ENCODE data around the gene SHLD1. TPM values are rescaled to one million over a fixed set of nuclear protein-coding genes. Genes with fewer than 3 reads are reported as not detected.
A peak's percentile ranks its signal among the peaks of the same experiment; 100 is the strongest.
"Not testable (repeated sequence)": the region's sequence is repeated elsewhere in the genome, so short reads cannot be mapped to it uniquely, and the experiment has no call there.

SHLD1 gene
- total and polyA plus RNA-seq, 2 donors = 11.2 to 16.4 TPM

DNA sequence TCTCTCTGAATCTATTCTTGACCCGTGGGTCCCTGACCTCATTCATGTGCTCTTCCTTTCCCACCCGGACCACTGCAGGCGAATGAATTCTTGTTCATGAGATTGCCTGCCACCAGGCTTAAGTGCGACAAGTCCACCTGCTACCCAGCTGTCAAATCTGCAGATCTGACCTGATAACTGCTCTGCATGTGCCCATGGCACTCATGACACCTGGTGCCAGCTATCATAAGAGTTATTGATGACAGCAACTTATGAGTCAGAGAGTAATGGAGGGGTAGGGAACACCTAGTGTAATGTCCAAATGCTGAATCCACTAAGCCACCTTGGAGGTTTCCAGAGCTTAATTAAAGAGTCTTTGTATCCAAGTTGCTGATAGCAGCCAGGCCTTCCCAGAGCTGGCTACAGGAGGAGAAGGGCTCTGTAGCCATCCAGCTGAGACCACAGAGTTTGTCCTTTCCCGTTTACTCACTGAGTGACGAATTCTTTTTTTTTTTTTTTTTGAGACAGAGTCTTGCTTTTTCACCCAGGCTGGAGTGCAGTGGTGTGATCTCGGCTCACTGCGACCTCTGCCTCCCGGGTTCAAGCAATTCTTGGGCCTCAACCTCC lies 17.4 kb downstream of the SHLD1 start:
- no peak overlapping the region for H3K4me3 ChIP-seq (ENCODE audit: low read length in 2 of 2)
- no peak for DNase-seq (ENCODE audit: low read depth in 6 of 9, low spot score in 9 of 9)
- H3K9me3 ChIP-seq (ENCODE audit: control insufficient read depth in 2 of 2, insufficient read depth in 1 of 2, low read length in 1 of 2) = no peaks in the 10 kb centered on the region
- no peaks in the 10 kb centered on the region for H3K27me3 ChIP-seq (ENCODE audit: control insufficient read depth in 2 of 2, insufficient read depth in 1 of 2, low read length in 1 of 2)
- 97% methylated on average over 9 of the region's 9 CpGs for WGBS
- no peaks in the 10 kb centered on the region for H3K4me1 ChIP-seq (ENCODE audit: control insufficient read depth in 2 of 2, insufficient read depth in 2 of 2, low read length in 2 of 2)
- H3K36me3 ChIP-seq (ENCODE audit: control insufficient read depth in 2 of 2, insufficient read depth in 2 of 2, low read length in 1 of 2) = peaks cover 4 to 9% of the 10 kb centered on the region in 2 donors
- H3K27ac ChIP-seq (ENCODE audit: low read depth in 1 of 2, low read length in 1 of 2) = no peak overlapping the region

DNA sequence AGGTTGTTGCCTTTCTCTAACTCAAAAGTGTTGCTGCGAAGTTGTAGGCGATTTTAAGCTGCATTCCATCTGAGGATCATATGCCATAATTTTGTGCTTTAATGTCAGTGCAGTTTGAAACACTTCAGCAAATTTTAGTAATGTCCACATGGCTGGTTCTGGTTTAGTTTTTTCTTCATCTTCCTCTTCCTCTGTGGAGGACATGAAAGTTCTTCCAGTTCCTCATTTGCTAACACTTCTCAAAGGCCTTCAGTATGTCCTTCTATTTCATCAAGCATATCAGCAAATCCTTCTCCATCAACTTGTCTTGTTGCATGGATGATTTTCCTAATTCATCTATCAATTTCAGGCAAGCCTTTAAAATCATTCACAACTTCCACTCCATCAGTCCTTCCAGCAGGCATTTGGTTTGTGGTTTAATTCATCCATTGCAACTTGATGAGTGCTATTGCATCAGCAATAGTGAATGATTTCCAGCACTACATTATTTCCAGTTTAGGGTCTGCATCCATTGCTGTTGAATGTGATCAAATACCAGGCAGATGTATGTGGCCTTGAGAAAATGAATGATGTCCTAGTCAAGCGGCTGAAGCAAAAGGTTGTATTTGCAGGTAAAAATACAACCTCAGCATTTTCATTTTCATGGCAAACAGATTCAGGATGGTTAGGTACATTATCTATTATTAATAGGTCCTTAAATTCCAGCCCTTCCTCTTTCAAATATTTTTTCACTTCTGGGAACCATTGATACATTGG lies 20.2 kb downstream of the SHLD1 start:
- H3K9me3 ChIP-seq (ENCODE audit: control insufficient read depth in 2 of 2, insufficient read depth in 1 of 2, low read length in 1 of 2) = no peaks in the 10 kb centered on the region
- H3K36me3 ChIP-seq (ENCODE audit: control insufficient read depth in 2 of 2, insufficient read depth in 2 of 2, low read length in 1 of 2) = peaks cover 21 to 30% of the 10 kb centered on the region in 2 donors
- H3K27me3 ChIP-seq (ENCODE audit: control insufficient read depth in 2 of 2, insufficient read depth in 1 of 2, low read length in 1 of 2) = no peaks in the 10 kb centered on the region
- no peak overlapping the region for H3K4me3 ChIP-seq (ENCODE audit: low read length in 2 of 2)
- no peaks in the 10 kb centered on the region for H3K4me1 ChIP-seq (ENCODE audit: control insufficient read depth in 2 of 2, insufficient read depth in 2 of 2, low read length in 2 of 2)
- DNase-seq (ENCODE audit: low read depth in 6 of 9, low spot score in 9 of 9) = no peak
- peak overlapping the region in 1 of 2 donors; percentile 18 for H3K27ac ChIP-seq (ENCODE audit: low read depth in 1 of 2, low read length in 1 of 2)
- 97% methylated on average over 3 of the region's 3 CpGs for WGBS

DNA sequence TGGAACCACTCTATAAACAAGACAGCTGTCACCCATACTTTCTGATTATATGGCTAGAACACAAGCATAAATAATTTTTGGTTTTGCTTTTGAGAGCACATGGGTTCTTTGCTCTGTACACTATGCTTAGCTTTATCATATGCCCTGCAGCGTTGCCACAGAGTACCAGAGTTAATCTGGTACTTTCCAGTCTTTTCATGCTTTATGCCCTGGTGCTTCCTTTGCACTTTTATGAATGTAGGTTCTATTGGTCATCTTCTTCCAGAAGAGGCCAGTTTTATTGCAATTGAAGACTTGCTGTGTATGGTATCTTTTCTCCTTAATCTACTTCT lies 20.8 kb downstream of the SHLD1 start:
- H3K4me1 ChIP-seq (ENCODE audit: control insufficient read depth in 2 of 2, insufficient read depth in 2 of 2, low read length in 2 of 2) = no peaks in the 10 kb centered on the region
- DNase-seq (ENCODE audit: low read depth in 6 of 9, low spot score in 9 of 9) = no peak
- H3K9me3 ChIP-seq (ENCODE audit: control insufficient read depth in 2 of 2, insufficient read depth in 1 of 2, low read length in 1 of 2) = no peaks in the 10 kb centered on the region
- H3K27me3 ChIP-seq (ENCODE audit: control insufficient read depth in 2 of 2, insufficient read depth in 1 of 2, low read length in 1 of 2) = no peaks in the 10 kb centered on the region
- peaks cover 25 to 33% of the 10 kb centered on the region in 2 donors for H3K36me3 ChIP-seq (ENCODE audit: control insufficient read depth in 2 of 2, insufficient read depth in 2 of 2, low read length in 1 of 2)
- H3K27ac ChIP-seq (ENCODE audit: low read depth in 1 of 2, low read length in 1 of 2) = no peak overlapping the region
- no peak overlapping the region for H3K4me3 ChIP-seq (ENCODE audit: low read length in 2 of 2)
- WGBS = 87% methylated on average over 1 of the region's 1 CpG

DNA sequence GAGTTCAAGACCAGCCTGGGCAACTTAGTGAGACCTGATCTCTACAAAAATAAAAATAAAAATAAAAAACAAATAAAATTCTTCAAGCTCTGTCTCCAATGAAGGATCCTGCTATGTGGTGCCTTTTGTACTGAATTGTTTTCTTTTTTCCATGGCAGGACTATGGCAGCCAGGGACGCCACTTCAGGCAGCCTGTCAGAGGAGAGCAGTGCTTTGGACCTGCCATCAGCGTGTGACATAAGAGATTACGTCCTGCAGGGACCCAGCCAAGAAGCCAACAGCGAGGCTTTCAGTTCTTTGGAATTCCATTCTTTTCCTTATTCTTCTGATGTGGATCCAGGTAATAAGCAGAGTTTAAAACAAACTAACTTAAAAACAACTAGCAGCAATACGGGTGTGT lies 22.5 kb downstream of the SHLD1 start:
- no peak for DNase-seq (ENCODE audit: low read depth in 6 of 9, low spot score in 9 of 9)
- no peak overlapping the region for H3K4me3 ChIP-seq (ENCODE audit: low read length in 2 of 2)
- WGBS = 91% methylated on average over 5 of the region's 5 CpGs
- H3K36me3 ChIP-seq (ENCODE audit: control insufficient read depth in 2 of 2, insufficient read depth in 2 of 2, low read length in 1 of 2) = peaks cover 27 to 44% of the 10 kb centered on the region in 2 donors
- no peaks in the 10 kb centered on the region for H3K9me3 ChIP-seq (ENCODE audit: control insufficient read depth in 2 of 2, insufficient read depth in 1 of 2, low read length in 1 of 2)
- H3K27me3 ChIP-seq (ENCODE audit: control insufficient read depth in 2 of 2, insufficient read depth in 1 of 2, low read length in 1 of 2) = no peaks in the 10 kb centered on the region
- H3K4me1 ChIP-seq (ENCODE audit: control insufficient read depth in 2 of 2, insufficient read depth in 2 of 2, low read length in 2 of 2) = no peaks in the 10 kb centered on the region
- no peak overlapping the region for H3K27ac ChIP-seq (ENCODE audit: low read depth in 1 of 2, low read length in 1 of 2)

DNA sequence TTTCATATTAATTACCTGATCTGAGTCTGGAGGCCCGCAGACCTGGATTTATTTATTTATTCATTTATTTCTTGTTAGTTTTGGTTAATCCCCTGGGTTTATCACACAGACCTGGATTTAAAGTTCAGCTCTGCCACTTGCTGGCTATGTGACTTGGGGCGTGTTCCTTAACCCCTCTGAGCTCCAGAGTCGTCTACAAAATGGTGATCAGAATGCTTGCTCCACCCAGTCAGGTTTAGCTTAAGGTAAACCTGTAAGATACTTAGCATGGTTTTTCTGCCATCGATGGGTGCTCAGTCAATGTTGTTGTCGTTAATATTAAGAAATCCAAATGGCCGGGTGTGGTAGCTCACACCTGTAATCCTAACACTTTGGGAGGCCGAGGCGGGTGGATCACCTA lies 23.4 kb downstream of the SHLD1 start:
- Histone ChIP-seq H3K27ac (ENCODE audit: low read depth in 1 of 2, low read length in 1 of 2) (no peak overlapping the region), H3K4me1 (ENCODE audit: control insufficient read depth in 2 of 2, insufficient read depth in 2 of 2, low read length in 2 of 2) (no peaks in the 10 kb centered on the region), H3K4me3 (ENCODE audit: low read length in 2 of 2) (no peak overlapping the region), H3K27me3 (ENCODE audit: control insufficient read depth in 2 of 2, insufficient read depth in 1 of 2, low read length in 1 of 2) (no peaks in the 10 kb centered on the region), H3K9me3 (ENCODE audit: control insufficient read depth in 2 of 2, insufficient read depth in 1 of 2, low read length in 1 of 2) (no peaks in the 10 kb centered on the region), H3K36me3 (ENCODE audit: control insufficient read depth in 2 of 2, insufficient read depth in 2 of 2, low read length in 1 of 2) (peaks cover 30 to 42% of the 10 kb centered on the region in 2 donors)
- no peak for DNase-seq (ENCODE audit: low read depth in 6 of 9, low spot score in 9 of 9)
- WGBS = 98% methylated on average over 8 of the region's 8 CpGs

DNA sequence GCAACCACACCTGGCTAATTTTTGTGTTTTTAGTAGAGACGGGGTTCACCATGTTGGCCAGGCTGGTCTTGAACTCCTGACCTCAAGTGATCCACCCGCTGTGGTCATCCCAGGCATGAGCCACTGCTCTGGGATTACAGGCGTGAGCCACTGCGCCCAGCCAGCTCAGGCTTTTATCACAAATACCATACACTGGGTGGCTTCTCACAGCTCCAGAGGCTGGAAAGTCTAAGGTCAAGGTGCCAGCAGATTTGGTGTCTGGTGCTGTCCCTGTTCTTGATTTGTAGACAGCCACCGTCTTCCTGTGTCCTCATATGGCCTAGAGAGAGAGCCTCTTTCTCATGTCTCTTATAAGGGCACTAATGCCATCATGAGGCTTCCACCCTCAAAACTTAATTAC lies 25.9 kb downstream of the SHLD1 start:
- Histone ChIP-seq H3K4me3 (ENCODE audit: low read length in 2 of 2) (no peak overlapping the region), H3K27me3 (ENCODE audit: control insufficient read depth in 2 of 2, insufficient read depth in 1 of 2, low read length in 1 of 2) (no peaks in the 10 kb centered on the region), H3K9me3 (ENCODE audit: control insufficient read depth in 2 of 2, insufficient read depth in 1 of 2, low read length in 1 of 2) (no peaks in the 10 kb centered on the region), H3K4me1 (ENCODE audit: control insufficient read depth in 2 of 2, insufficient read depth in 2 of 2, low read length in 2 of 2) (no peaks in the 10 kb centered on the region), H3K27ac (ENCODE audit: low read depth in 1 of 2, low read length in 1 of 2) (no peak overlapping the region), H3K36me3 (ENCODE audit: control insufficient read depth in 2 of 2, insufficient read depth in 2 of 2, low read length in 1 of 2) (peaks cover 46 to 51% of the 10 kb centered on the region in 2 donors)
- no peak for DNase-seq (ENCODE audit: low read depth in 6 of 9, low spot score in 9 of 9)
- 98% methylated on average over 5 of the region's 5 CpGs for WGBS

DNA sequence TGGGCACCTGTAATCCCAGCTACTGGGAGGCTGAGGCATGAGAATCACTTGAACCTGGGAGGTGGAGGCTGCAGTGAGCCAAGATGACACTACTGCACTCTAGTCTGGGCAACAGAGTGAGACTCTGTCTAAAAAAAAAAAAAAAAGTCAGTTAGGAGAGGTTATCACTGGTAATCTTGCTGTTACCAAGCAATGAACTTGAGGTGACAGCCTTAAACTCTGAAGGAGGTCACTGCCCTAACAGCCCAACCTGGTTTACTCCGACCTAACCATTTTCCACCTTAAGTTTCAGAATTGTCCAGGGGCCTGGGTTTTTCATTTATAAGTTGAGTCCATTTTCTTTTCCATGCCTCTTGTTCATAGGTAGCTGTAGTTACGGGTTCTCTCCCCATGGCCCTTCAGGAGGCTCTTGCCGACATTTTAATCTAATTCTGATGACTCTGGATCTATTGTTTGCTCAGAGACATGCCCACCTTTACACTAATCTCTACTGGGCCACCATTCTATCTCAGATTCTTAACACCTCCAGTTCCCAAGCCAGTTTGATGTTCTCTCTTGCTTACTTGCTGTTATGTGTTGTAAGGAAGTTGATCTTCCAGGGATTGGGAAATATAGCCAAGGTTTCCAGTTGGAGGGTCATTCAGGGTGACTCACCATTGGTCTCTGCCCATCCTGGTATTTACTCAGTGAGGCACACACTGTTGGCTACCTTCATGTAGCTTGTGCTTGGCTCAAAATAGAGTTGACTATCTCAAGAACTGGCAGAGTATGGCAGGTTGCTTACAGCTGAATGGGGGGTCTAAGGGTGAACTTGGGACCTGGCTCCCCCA lies 29.1 kb downstream of the SHLD1 start:
- Histone ChIP-seq H3K27me3 (ENCODE audit: control insufficient read depth in 2 of 2, insufficient read depth in 1 of 2, low read length in 1 of 2) (no peaks in the 10 kb centered on the region), H3K4me1 (ENCODE audit: control insufficient read depth in 2 of 2, insufficient read depth in 2 of 2, low read length in 2 of 2) (no peaks in the 10 kb centered on the region), H3K9me3 (ENCODE audit: control insufficient read depth in 2 of 2, insufficient read depth in 1 of 2, low read length in 1 of 2) (no peaks in the 10 kb centered on the region), H3K36me3 (ENCODE audit: control insufficient read depth in 2 of 2, insufficient read depth in 2 of 2, low read length in 1 of 2) (peaks cover 42 to 55% of the 10 kb centered on the region in 2 donors), H3K27ac (ENCODE audit: low read depth in 1 of 2, low read length in 1 of 2) (no peak overlapping the region), H3K4me3 (ENCODE audit: low read length in 2 of 2) (no peak overlapping the region)
- DNase-seq (ENCODE audit: low read depth in 6 of 9, low spot score in 9 of 9) = no peak
- 96% methylated on average over 3 of the region's 3 CpGs for WGBS

DNA sequence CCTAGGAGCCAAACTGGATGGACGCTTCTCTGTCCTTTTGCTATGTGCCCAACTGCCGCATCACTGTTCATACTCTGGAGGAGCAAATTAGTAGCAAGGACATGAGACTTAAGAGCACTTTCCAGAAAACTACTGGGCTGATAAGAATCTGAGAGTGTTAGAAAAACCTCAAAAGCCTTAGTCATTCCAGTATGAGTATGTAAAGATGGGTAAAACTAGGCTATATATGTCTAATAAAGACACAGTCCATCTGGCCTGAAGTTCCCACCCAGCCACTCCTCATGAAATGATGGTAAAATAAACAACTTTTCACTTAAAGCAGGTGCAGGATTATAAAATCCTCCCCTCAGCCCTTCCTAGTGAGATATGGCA lies 30.6 kb downstream of the SHLD1 start:
- WGBS = 98% methylated on average over 2 of the region's 2 CpGs

DNA sequence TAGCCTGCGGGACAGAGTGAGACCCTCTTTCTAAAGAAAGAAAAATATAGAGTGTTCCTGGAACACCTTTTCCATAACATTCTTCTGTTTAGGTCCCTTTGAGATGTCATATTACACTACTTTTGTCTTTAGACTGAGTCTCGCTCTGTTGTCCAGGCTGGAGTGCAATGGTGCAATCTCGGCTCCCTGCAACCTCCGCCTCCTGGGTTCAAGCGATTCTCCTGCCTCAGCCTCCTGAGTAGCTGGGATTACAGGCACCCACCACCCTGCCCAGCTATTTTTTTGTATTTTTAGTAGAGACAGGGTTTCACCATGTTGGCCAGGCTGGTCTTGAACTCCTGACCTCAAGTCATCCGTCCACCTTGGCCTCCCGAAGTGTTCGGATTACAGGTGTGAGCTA lies 31.2 kb downstream of the SHLD1 start:
- H3K27ac ChIP-seq (ENCODE audit: low read depth in 1 of 2, low read length in 1 of 2); DNase-seq (ENCODE audit: low read depth in 6 of 9, low spot score in 9 of 9); H3K4me1 ChIP-seq (ENCODE audit: control insufficient read depth in 2 of 2, insufficient read depth in 2 of 2, low read length in 2 of 2); H3K27me3 ChIP-seq (ENCODE audit: control insufficient read depth in 2 of 2, insufficient read depth in 1 of 2, low read length in 1 of 2); H3K9me3 ChIP-seq (ENCODE audit: control insufficient read depth in 2 of 2, insufficient read depth in 1 of 2, low read length in 1 of 2); H3K4me3 ChIP-seq (ENCODE audit: low read length in 2 of 2): not testable (repeated sequence)
- H3K36me3 ChIP-seq (ENCODE audit: control insufficient read depth in 2 of 2, insufficient read depth in 2 of 2, low read length in 1 of 2) = peaks cover 32 to 46% of the 10 kb centered on the region in 2 donors
- 87% methylated on average over 8 of the region's 8 CpGs for WGBS

More for the DNA sequence above, 30.6 kb downstream of the SHLD1 start:
- Histone ChIP-seq H3K4me3 (ENCODE audit: low read length in 2 of 2) (no peak overlapping the region), H3K36me3 (ENCODE audit: control insufficient read depth in 2 of 2, insufficient read depth in 2 of 2, low read length in 1 of 2) (peaks cover 32 to 49% of the 10 kb centered on the region in 2 donors), H3K4me1 (ENCODE audit: control insufficient read depth in 2 of 2, insufficient read depth in 2 of 2, low read length in 2 of 2) (no peaks in the 10 kb centered on the region), H3K27ac (ENCODE audit: low read depth in 1 of 2, low read length in 1 of 2) (no peak overlapping the region), H3K27me3 (ENCODE audit: control insufficient read depth in 2 of 2, insufficient read depth in 1 of 2, low read length in 1 of 2) (no peaks in the 10 kb centered on the region), H3K9me3 (ENCODE audit: control insufficient read depth in 2 of 2, insufficient read depth in 1 of 2, low read length in 1 of 2) (no peaks in the 10 kb centered on the region)
- DNase-seq (ENCODE audit: low read depth in 6 of 9, low spot score in 9 of 9) = no peak
